LNCAP (cell line): ENCODE results near the gene AP5S1.

Experiments used
- CTCF ChIP-seq: fragments of 450-650 bp; IDR thresholded peaks from 2 replicates; pipeline ENCODE4 v1.5.1; 2017; ENCODE audit warnings: mild to moderate bottlenecking

The AP5S1 gene

GRCh38 chr20:3864518-3864917 lies 44.2 kb downstream of the AP5S1 start:
- no peak for TF ChIP-seq CTCF

GRCh38 chr20:3865152-3865886 lies 45.0 kb downstream of the AP5S1 start:
- no peak for TF ChIP-seq CTCF

GRCh38 chr20:3865887-3866407 lies 45.6 kb downstream of the AP5S1 start:
- no peak for TF ChIP-seq CTCF

GRCh38 chr20:3866464-3866863 lies 46.1 kb downstream of the AP5S1 start:
- TF ChIP-seq CTCF: no peak

GRCh38 chr20:3867802-3868201 lies 47.5 kb downstream of the AP5S1 start:
- TF ChIP-seq CTCF: no peak

- no peak for TF ChIP-seq CTCF
These were observed 49.7 kb downstream of the AP5S1 start for GRCh38 chr20:3869839-3870634.

GRCh38 chr20:3871550-3872265 lies 51.4 kb downstream of the AP5S1 start:
- TF ChIP-seq CTCF: no peak
